GM23338 (cell line): Measurements from ENCODE around the gene EXOC6B. TPM values are rescaled to one million over a fixed set of nuclear protein-coding genes. Genes with fewer than 3 reads are reported as not detected.
A peak's percentile ranks its signal among the peaks of the same experiment; 100 is the strongest.

Experiments
- ATAC-seq: fragments of 200-7000 bp; cut with Tn5 transposase; 3 replicates; pipeline ENCODE4 v1.9.1; 2020
- DNase-seq: peaks from one replicate; pipeline ENCODE4 v3.0.0-alpha.2; 2015; ENCODE audit warnings: low spot score
- H2AFZ ChIP-seq: fragments of 200-600 bp; sonication (generic); 2 replicates; pipeline ENCODE4 v1.8.0; 2016; ENCODE audit warnings: antibody characterized with exemption, mild to moderate bottlenecking, moderate library complexity
- H3F3A ChIP-seq: fragments of 200-600 bp; sonication (generic); replicated peaks from 2 replicates; pipeline ENCODE4 v1.8.0; 2017; ENCODE audit warnings: antibody characterized with exemption, mixed run types, low read depth
- H3K27ac ChIP-seq: fragments of 200-600 bp; sonication (generic); 2 replicates; pipeline ENCODE4 v1.6.1; 2016; ENCODE audit warnings: low read depth
- H3K27me3 ChIP-seq: fragments of 200-600 bp; sonication (generic); 2 replicates; pipeline ENCODE4 v1.8.0; 2016; ENCODE audit warnings: mild to moderate bottlenecking, mixed run types, moderate library complexity; ENCODE audit not compliant: insufficient read depth
- H3K36me3 ChIP-seq: fragments of 200-600 bp; sonication (generic); 2 replicates; pipeline ENCODE4 v1.8.0; 2016; ENCODE audit warnings: mild to moderate bottlenecking; ENCODE audit not compliant: insufficient read depth
- H3K4me1 ChIP-seq: fragments of 200-600 bp; sonication (generic); 2 replicates; pipeline ENCODE4 v1.8.0; 2016; ENCODE audit warnings: mild to moderate bottlenecking, moderate library complexity; ENCODE audit not compliant: insufficient read depth
- H3K4me2 ChIP-seq: fragments of 200-600 bp; sonication (generic); 2 replicates; pipeline ENCODE4 v1.7.1; 2017; ENCODE audit warnings: mixed run types
- H3K4me3 ChIP-seq: fragments of 200-600 bp; sonication (generic); 2 replicates; pipeline ENCODE4 v1.6.1; 2016; ENCODE audit warnings: mixed run types
- H3K79me2 ChIP-seq: fragments of 200-600 bp; sonication (generic); replicated peaks from 2 replicates; pipeline ENCODE4 v1.8.0; 2017; ENCODE audit warnings: mild to moderate bottlenecking; ENCODE audit not compliant: insufficient read depth
- H3K9me2 ChIP-seq: fragments of 200-600 bp; sonication (generic); 2 replicates; pipeline ENCODE4 v1.8.0; 2017; ENCODE audit not compliant: insufficient read depth
- H4K20me1 ChIP-seq: fragments of 200-600 bp; sonication (generic); replicated peaks from 2 replicates; pipeline ENCODE4 v1.8.0; 2017; ENCODE audit warnings: mild to moderate bottlenecking; ENCODE audit not compliant: insufficient read depth
- H3K27ac Mint-ChIP-seq: 2 replicates; pipeline ENCODE4 v1.8.0; 2020; ENCODE audit warnings: inconsistent platforms, mild to moderate bottlenecking, moderate library complexity, mixed read lengths
- H3K27me3 Mint-ChIP-seq: 3 replicates; pipeline ENCODE4 v1.8.0; 2022; ENCODE audit warnings: low read depth, mild to moderate bottlenecking, moderate library complexity, mixed read lengths, inconsistent platforms; ENCODE audit not compliant: insufficient read depth, poor library complexity
- H3K36me3 Mint-ChIP-seq: 3 replicates; pipeline ENCODE4 v1.8.0; 2021; ENCODE audit warnings: low read depth, mild to moderate bottlenecking, inconsistent platforms, moderate library complexity, mixed read lengths
- H3K4me1 Mint-ChIP-seq: 3 replicates; pipeline ENCODE4 v1.8.0; 2020; ENCODE audit warnings: mild to moderate bottlenecking, inconsistent platforms, mixed read lengths
- H3K4me3 Mint-ChIP-seq: 3 replicates; pipeline ENCODE4 v1.8.0; 2021; ENCODE audit warnings: moderate library complexity, mild to moderate bottlenecking, inconsistent platforms, mixed read lengths
- H3K9me3 Mint-ChIP-seq: 3 replicates; pipeline ENCODE4 v1.8.0; 2020; ENCODE audit warnings: moderate library complexity, mild to moderate bottlenecking, inconsistent platforms, mixed read lengths
- CREB1 ChIP-seq: fragments of 250-450 bp; sonication (Bioruptor Pico); IDR thresholded peaks from 2 replicates; pipeline ENCODE4 v1.5.0; 2020; ENCODE audit warnings: low read depth, mild to moderate bottlenecking, moderate library complexity
- CTCF ChIP-seq, 2 experiments: fragments of 200-600 bp in 1 of 2; sonication (generic) in 1 of 2; conservative IDR thresholded peaks; 2 replicates each; pipeline versions ENCODE4 v1.5.1 to v1.6.1; 2016 to 2017; ENCODE audit warnings: antibody characterized with exemption in 2 of 2, low read depth in 2 of 2, mild to moderate bottlenecking in 2 of 2, moderate library complexity in 1 of 2
- ETS1 ChIP-seq: IDR thresholded peaks from 2 replicates; pipeline ENCODE4 v1.6.1; 2016; ENCODE audit warnings: antibody characterized with exemption
- EZH2 ChIP-seq: fragments of 200-600 bp; sonication (generic); IDR thresholded peaks from one replicate; pipeline ENCODE4 v1.8.0; 2017; ENCODE audit warnings: antibody characterized with exemption, mild to moderate bottlenecking, low read depth; ENCODE audit not compliant: unreplicated experiment
- EZH2phosphoT487 ChIP-seq: fragments of 200-600 bp; sonication (generic); IDR thresholded peaks from one replicate; pipeline ENCODE4 v1.8.1; 2018; ENCODE audit warnings: antibody characterized with exemption; ENCODE audit not compliant: unreplicated experiment
- JUNB ChIP-seq: IDR thresholded peaks from one replicate; pipeline ENCODE4 v1.6.1; 2016; ENCODE audit warnings: antibody characterized with exemption; ENCODE audit not compliant: unreplicated experiment
- NANOG ChIP-seq: IDR thresholded peaks from 2 replicates; pipeline ENCODE4 v1.6.1; 2016; ENCODE audit warnings: antibody characterized with exemption, borderline replicate concordance
- POLR2AphosphoS5 ChIP-seq: IDR thresholded peaks from 2 replicates; pipeline ENCODE4 v1.6.1; 2016; ENCODE audit warnings: antibody characterized with exemption, low read depth
- REST ChIP-seq: IDR thresholded peaks from one replicate; pipeline ENCODE4 v1.6.1; 2018; ENCODE audit warnings: antibody characterized with exemption; ENCODE audit not compliant: unreplicated experiment
- STAT1 ChIP-seq: IDR thresholded peaks from one replicate; pipeline ENCODE4 v1.6.1; 2016; ENCODE audit warnings: antibody characterized with exemption; ENCODE audit not compliant: unreplicated experiment
- ZNF114 ChIP-seq: fragments of 250-450 bp; sonication (Bioruptor Pico); IDR thresholded peaks from 2 replicates; pipeline ENCODE4 v1.5.0; 2020; ENCODE audit warnings: mild to moderate bottlenecking, moderate library complexity
- ZNF331 ChIP-seq: fragments of 250-450 bp; sonication (Bioruptor Pico); IDR thresholded peaks from 2 replicates; pipeline ENCODE4 v1.5.0; 2020; ENCODE audit warnings: low read depth, mild to moderate bottlenecking, moderate library complexity
- ZNF462 ChIP-seq: fragments of 250-450 bp; sonication (Bioruptor Pico); IDR thresholded peaks from 2 replicates; pipeline ENCODE4 v1.5.0; 2020; ENCODE audit warnings: mild to moderate bottlenecking, moderate library complexity
- polyA plus RNA-seq: library from polyadenylated mRNA; unstranded; fragments of >200 nt; fragmentation: Nextera tagmentation; extraction: Ambion mirVana; gene quantifications from 2 replicates; pipeline ENCODE4 v1.2.1, GENCODE V29; 2016
- total RNA-seq: library from RNA; depleted of rRNA; stranded (reverse); fragments of >200 nt; shearing (Covaris generic); gene quantifications from 2 replicates; pipeline ENCODE4 v1.2.3, GENCODE V29; 2014

EXOC6B gene
- total and polyA plus RNA-seq, 2 experiments from 2014 or later, result 7.2 to 45.9 TPM

GRCh38 chr2:72237549-72237948, 588.3 kb downstream of the EXOC6B start:
- Histone ChIP-seq H3K36me3 (no peaks in the 10 kb centered on the region), H3K27me3 (no peaks in the 10 kb centered on the region), H3K4me1 (peaks cover 14% of the 10 kb centered on the region), H3F3A (no peaks in the 10 kb centered on the region), H3K79me2 (no peaks in the 10 kb centered on the region), H3K4me3 (no peak overlapping the region), H2AFZ (no peak overlapping the region), H3K27ac (0 out of 2 replicates have a peak overlapping the region, but pooled peaks have one; percentile 33), H3K9me2 (no peaks in the 10 kb centered on the region), H4K20me1 (no peaks in the 10 kb centered on the region), H3K4me2 (no peak overlapping the region)
- no peak for DNase-seq
- H3K36me3 Mint-ChIP-seq, result no peaks in the 10 kb centered on the region
- no peak overlapping the region for H3K4me3 Mint-ChIP-seq
- ATAC-seq, result no peak
- no peaks in the 10 kb centered on the region for H3K27me3 Mint-ChIP-seq
- no peaks in the 10 kb centered on the region for H3K9me3 Mint-ChIP-seq
- no peak overlapping the region; the same call in 1 of the 2 replicates for H3K27ac Mint-ChIP-seq
- peaks cover 20% of the 10 kb centered on the region for H3K4me1 Mint-ChIP-seq
- TF ChIP-seq ZNF462 (CRISPR knock-in tag) (no peak), POLR2AphosphoS5 (no peak), EZH2 (no peak), EZH2phosphoT487 (no peak), ZNF114 (no peak), CREB1 (CRISPR knock-in tag) (no peak), REST (no peak), JUNB (no peak), NANOG (no peak), STAT1 (no peak), ETS1 (no peak), ZNF331 (CRISPR knock-in tag) (no peak), CTCF (conservative IDR thresholded peaks at IDR 0.05; ENCODE audit: low read depth in 2 of 2) (no peak)
